T-cell (primary cell): ENCODE results near the gene AP3S2. TPM values are rescaled to one million over a fixed set of nuclear protein-coding genes. Genes with fewer than 3 reads are reported as not detected.

Experiments
- ATAC-seq, 4 experiments: fragments of 200-7000 bp in 3 of 4; fragments of 150-1000 bp in 1 of 4; cut with Tn5 transposase; replicated peaks in 1 of 4; 1 replicate in 3 of 4; 2 replicates in 1 of 4; pipeline ENCODE4 v1.10.0; 2021; ENCODE audit warnings: moderate library complexity in 3 of 4, mild to moderate bottlenecking in 2 of 4, moderate number of reproducible peaks in 1 of 4
- CTCF ChIA-PET, 2 donors: fragments of 300-600 bp; sonication (Branson Sonifier 250); formaldehyde crosslinking; loops; one replicate each; lab custom pipeline; 2022; ENCODE audit warnings: antibody characterized with exemption in 2 of 2; lab: Charles Lee
- POLR2A ChIA-PET, 2 donors: fragments of 300-600 bp; sonication (Branson Sonifier 250); formaldehyde crosslinking; loops; one replicate each; lab custom pipeline; 2022; ENCODE audit warnings: antibody characterized with exemption in 2 of 2; lab: Charles Lee
- DNase-seq, 35 experiments: peaks; one replicate each; pipeline versions ENCODE4 v3.0.0 to v3.0.0-alpha.2; 2013 to 2023
- H3K27ac ChIP-seq: one replicate; pipeline ENCODE4 v1.5.1; 2013; ENCODE audit warnings: low read length
- H3K27me3 ChIP-seq, 2 experiments: replicated peaks in 1 of 2; 1 replicate in 1 of 2; 2 replicates in 1 of 2; pipeline versions ENCODE4 v1.6.1 to v1.7.0; 2013; ENCODE audit warnings: low read length in 1 of 2, mixed read lengths in 1 of 2; ENCODE audit not compliant: control insufficient read depth in 2 of 2, insufficient read depth in 2 of 2; ENCODE audit errors: extremely low read depth in 1 of 2
- H3K36me3 ChIP-seq, 2 donors: 1 replicate in 1 of 2; 2 replicates in 1 of 2; pipeline versions ENCODE4 v1.6.1 to v1.7.0; 2013; ENCODE audit warnings: low read length in 1 of 2; ENCODE audit not compliant: control insufficient read depth in 2 of 2, insufficient read depth in 1 of 2; ENCODE audit errors: extremely low read depth in 1 of 2
- H3K4me1 ChIP-seq, 2 experiments: 1 replicate in 1 of 2; 2 replicates in 1 of 2; pipeline versions ENCODE4 v1.6.1 to v1.7.0; 2013; ENCODE audit warnings: low read length in 2 of 2, mixed read lengths in 1 of 2; ENCODE audit not compliant: insufficient read depth in 2 of 2, control insufficient read depth in 1 of 2; ENCODE audit errors: extremely low read depth in 1 of 2
- H3K4me3 ChIP-seq, 2 donors: 1 replicate in 1 of 2; 2 replicates in 1 of 2; pipeline versions ENCODE4 v1.5.1 to v1.7.0; 2013; ENCODE audit warnings: mild to moderate bottlenecking in 2 of 2, low read length in 1 of 2, moderate library complexity in 1 of 2; ENCODE audit not compliant: control insufficient read depth in 1 of 2; ENCODE audit errors: extremely low read depth in 1 of 2
- H3K9me3 ChIP-seq: 2 replicates; pipeline ENCODE4 v1.7.0; 2013
- H3K27ac Mint-ChIP-seq, 2 donors: one replicate each; pipeline ENCODE4 v1.8.0; 2020 to 2021; ENCODE audit warnings: mild to moderate bottlenecking in 2 of 2, mixed read lengths in 2 of 2
- H3K27me3 Mint-ChIP-seq, 2 donors: one replicate each; pipeline ENCODE4 v1.8.0; 2021 to 2022; ENCODE audit warnings: mixed read lengths in 2 of 2
- H3K36me3 Mint-ChIP-seq: one replicate; pipeline ENCODE4 v1.8.0; 2021; ENCODE audit warnings: mixed read lengths
- H3K4me1 Mint-ChIP-seq, 3 donors: one replicate each; pipeline ENCODE4 v1.8.0; 2020 to 2022; ENCODE audit warnings: mixed read lengths in 3 of 3, mild to moderate bottlenecking in 1 of 3
- H3K4me3 Mint-ChIP-seq, 3 donors: one replicate each; pipeline ENCODE4 v1.8.0; 2020 to 2022; ENCODE audit warnings: mild to moderate bottlenecking in 3 of 3, mixed read lengths in 3 of 3, moderate library complexity in 3 of 3
- H3K9me3 Mint-ChIP-seq, 3 donors: one replicate each; pipeline ENCODE4 v1.8.0; 2020 to 2022; ENCODE audit warnings: mixed read lengths in 3 of 3
- WGBS: methylation state at CpG from one replicate; pipeline ENCODE4 v1.1.5; 2013; ENCODE audit warnings: missing lambda C conversion rate; ENCODE audit not compliant: insufficient coverage; 5-methylcytosine and 5-hydroxymethylcytosine counted together
- total RNA-seq, 35 experiments: library from RNA in 6 of 35; stranded (reverse) in 6 of 35; fragments of 120-200 nt in 1 of 35; gene quantifications; one replicate each; pipeline versions ENCODE4 v1.2.1 to v1.2.4 and lab custom pipeline; 2013 to 2026

Gene AP3S2
- total RNA-seq, 5 donors from 2014 or later (not counting 1 experiment from before 2014, with no cell fraction given), result 22.8 to 30.5 (median 24.9) TPM

DNA sequence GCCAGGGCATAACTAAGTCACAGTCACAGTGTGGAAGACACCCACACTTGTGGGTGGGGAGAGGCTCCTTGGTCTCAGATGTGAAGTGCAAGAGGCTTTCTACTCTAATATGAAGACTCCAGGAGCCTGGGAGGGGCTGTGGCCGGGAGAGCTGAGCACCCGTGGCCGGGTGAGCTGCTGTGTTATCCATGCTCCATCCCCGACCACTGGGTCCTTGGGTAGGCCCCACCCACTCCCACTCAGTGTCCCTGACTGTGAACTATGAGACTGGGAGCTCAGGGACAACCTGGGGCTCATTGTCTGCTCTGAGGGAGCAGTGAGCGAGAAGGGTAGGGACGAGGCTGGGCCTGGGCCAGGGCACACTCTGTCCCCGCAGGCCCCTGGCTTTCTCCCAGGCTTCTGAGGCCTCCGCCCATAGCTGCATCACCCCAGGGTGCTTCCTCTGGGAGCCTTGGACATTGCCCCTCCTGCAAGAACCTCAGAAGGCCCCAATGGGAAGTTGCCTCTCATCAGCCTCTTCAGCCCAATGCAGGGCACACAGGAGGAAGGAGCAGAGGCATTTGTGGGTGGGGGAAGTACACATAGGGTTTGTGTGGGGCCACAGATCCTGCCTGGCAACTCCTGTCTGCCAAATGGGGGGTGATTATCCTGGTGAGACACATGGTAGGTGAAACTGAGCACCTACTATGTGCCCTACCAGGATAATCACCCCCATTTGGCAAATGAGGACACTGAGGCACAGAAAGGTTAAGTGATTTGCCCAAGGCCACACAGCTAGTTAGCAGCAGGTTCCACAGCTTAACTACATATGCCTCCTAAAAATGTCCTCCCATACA lies 81.6 kb downstream of the AP3S2 start:
- H3K27me3 Mint-ChIP-seq, result peaks cover 27 to 41% of the 10 kb centered on the region in 2 donors
- DNase-seq (no peak), ATAC-seq (no peak)
- Histone ChIP-seq H3K9me3 (no peaks in the 10 kb centered on the region), H3K27ac (no peak overlapping the region), H3K4me3 (no peak overlapping the region), H3K27me3 (peaks cover 0 to 51% of the 10 kb centered on the region in 2 experiments), H3K4me1 (peaks cover 2 to 18% of the 10 kb centered on the region in 2 experiments), H3K36me3 (no peaks in the 10 kb centered on the region)
- no peak overlapping the region for H3K27ac Mint-ChIP-seq
- WGBS, result 84% methylated on average over 6 of the region's 8 CpGs
- ChIA-PET CTCF (no interaction called here), POLR2A (no interaction called here)
- no peak overlapping the region for H3K4me3 Mint-ChIP-seq
- H3K9me3 Mint-ChIP-seq, result no peaks in the 10 kb centered on the region
- H3K4me1 Mint-ChIP-seq, result peaks cover 7 to 15% (median 8%) of the 10 kb centered on the region in 3 donors
- H3K36me3 Mint-ChIP-seq, result peaks cover 7% of the 10 kb centered on the region

DNA sequence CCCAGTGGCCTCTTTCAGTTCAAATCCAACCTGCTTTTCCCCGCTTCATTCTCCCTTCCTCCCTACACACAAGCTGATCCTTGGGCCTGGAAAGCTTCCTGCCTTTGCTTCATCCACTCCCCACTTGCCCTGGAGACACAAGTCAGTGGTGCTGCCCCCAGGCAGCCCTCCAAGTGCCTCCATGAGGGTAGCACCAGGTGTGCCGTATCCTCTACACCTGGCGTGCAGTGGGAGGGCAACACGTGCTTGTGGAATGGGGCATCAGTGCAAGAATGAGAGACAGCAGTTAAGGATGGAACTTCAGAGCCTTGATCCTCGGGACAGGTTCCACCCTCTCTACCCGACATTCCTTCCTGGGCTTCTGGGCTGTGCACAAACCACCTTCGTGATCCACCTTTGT lies 83.0 kb downstream of the AP3S2 start:
- Mint-ChIP-seq H3K27ac (no peak overlapping the region), H3K4me1 (peaks cover 7 to 12% (median 8%) of the 10 kb centered on the region in 3 donors), H3K27me3 (peaks cover 16 to 30% of the 10 kb centered on the region in 2 donors), H3K9me3 (no peaks in the 10 kb centered on the region), H3K36me3 (no peaks in the 10 kb centered on the region), H3K4me3 (no peak overlapping the region)
- Histone ChIP-seq H3K36me3 (no peaks in the 10 kb centered on the region), H3K9me3 (no peaks in the 10 kb centered on the region), H3K4me3 (no peak overlapping the region), H3K27ac (no peak overlapping the region), H3K4me1 (peaks cover 2 to 18% of the 10 kb centered on the region in 2 experiments), H3K27me3 (peaks cover 0 to 44% of the 10 kb centered on the region in 2 experiments)
- POLR2A ChIA-PET, result no interaction called here
- WGBS, result 100% methylated on average over 1 of the region's 7 CpGs
- DNase-seq, result no peak
- no peak for ATAC-seq
- CTCF ChIA-PET, result no interaction called here

DNA sequence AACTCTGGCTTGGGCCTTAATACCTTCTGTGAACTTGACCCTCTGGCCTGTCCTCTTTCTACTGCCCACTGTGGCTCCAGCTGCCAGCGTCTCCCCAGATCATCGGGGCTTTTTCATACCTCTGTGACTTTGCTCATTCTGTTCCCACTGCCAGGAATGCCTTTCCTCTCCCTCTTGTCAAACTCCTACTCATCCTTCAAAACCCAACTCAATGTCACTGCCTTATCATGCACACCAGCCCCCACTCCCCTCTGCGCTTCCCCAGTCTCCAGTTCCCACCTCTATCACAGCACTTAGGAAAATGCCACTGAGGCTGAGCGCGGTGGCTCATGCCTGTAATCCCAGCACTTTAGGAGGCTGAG lies 84.0 kb downstream of the AP3S2 start:
- POLR2A ChIA-PET, result no interaction called here

DNA sequence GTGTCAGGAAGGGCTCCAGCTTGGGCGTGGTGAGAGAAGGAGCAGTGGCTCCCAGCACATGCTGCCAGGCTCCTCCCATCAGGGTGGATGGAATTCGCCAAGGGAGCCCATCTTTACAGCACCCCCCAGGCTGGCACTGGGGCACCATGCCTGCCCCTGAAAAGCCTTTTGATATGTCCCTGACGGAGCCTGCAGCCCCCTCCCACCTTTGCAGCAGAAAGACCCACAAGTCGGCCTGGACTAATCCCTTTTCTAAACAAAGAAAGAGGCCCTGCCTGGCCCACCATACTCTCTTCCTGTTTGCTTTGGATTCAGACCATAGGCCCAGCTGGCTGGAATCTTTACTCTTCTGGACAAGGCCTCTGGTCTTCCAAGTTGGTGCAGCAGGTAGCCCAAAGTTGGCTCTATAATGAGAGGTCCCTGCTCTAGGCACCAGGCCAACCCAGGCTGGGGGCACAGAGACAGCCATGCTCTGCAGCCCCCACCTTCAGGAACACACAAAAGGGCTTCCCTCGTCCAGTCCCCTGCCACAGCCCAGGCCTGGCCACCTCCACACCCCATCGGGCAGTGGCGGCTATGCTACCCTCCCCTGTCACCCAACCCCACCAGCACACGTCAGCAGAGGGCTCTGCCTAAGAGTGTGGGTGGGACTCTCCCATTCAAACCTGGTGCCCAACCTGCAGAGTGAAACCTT lies 84.6 kb downstream of the AP3S2 start:
- ATAC-seq (no peak), DNase-seq (no peak)
- Histone ChIP-seq H3K9me3 (no peaks in the 10 kb centered on the region), H3K4me1 (peaks cover 0 to 6% of the 10 kb centered on the region in 2 experiments), H3K36me3 (no peaks in the 10 kb centered on the region), H3K4me3 (no peak overlapping the region), H3K27ac (no peak overlapping the region), H3K27me3 (peaks cover 0 to 35% of the 10 kb centered on the region in 2 experiments)
- Mint-ChIP-seq H3K4me3 (no peak overlapping the region), H3K36me3 (no peaks in the 10 kb centered on the region), H3K27ac (no peak overlapping the region), H3K27me3 (peaks cover 8 to 21% of the 10 kb centered on the region in 2 donors), H3K9me3 (no peaks in the 10 kb centered on the region), H3K4me1 (peaks cover 0 to 4% (median 3%) of the 10 kb centered on the region in 3 donors)
- 63% methylated on average over 2 of the region's 8 CpGs for WGBS
- CTCF ChIA-PET, result no interaction called here
- POLR2A ChIA-PET, result no interaction called here

More for the DNA sequence above, 84.0 kb downstream of the AP3S2 start:
- ATAC-seq, result no peak
- Histone ChIP-seq H3K27me3 (peaks cover 0 to 37% of the 10 kb centered on the region in 2 experiments), H3K4me1 (peaks cover 0 to 12% of the 10 kb centered on the region in 2 experiments), H3K4me3 (no peak overlapping the region), H3K9me3 (no peaks in the 10 kb centered on the region), H3K27ac (no peak overlapping the region), H3K36me3 (no peaks in the 10 kb centered on the region)
- Mint-ChIP-seq H3K4me3 (no peak overlapping the region), H3K36me3 (no peaks in the 10 kb centered on the region), H3K4me1 (peaks cover 0 to 4% (median 3%) of the 10 kb centered on the region in 3 donors), H3K9me3 (no peaks in the 10 kb centered on the region), H3K27me3 (peaks cover 8 to 21% of the 10 kb centered on the region in 2 donors), H3K27ac (no peak overlapping the region)
- CTCF ChIA-PET, result no interaction called here
- DNase-seq, result no peak
- 97% methylated on average over 5 of the region's 5 CpGs for WGBS

DNA sequence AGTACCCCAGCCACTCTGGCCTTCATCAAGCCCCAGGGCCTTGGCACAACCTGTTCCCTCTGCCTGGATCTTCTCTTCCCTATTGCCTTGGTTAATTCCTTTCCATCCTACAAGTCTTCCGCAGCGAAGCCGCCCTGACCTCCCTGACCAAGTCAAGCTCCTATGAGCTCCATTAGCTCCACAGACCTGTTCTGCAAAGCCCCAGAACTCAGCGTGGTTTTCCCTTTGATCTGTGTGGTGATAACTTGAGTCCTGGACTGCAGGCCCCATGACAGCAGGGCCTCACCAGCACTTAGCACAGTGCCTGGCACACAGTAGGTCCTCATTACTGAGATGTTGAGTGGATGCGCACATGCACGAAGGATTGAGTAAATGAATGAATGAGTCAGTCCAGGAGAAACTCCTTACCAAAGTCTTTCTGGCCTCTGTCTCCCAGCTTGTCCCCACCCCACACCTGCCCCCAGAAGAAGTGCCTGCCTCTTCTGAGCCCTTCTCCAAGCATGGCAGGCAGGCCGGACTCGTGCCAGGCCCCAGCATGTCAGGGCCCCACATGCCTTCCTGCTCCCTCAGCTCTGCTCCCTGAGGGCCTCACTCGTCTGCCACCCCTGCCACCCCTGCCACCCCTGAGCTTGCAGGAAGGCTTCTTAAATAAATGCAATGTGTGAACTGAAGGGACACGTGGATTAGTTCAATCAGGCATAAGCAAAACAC lies 85.5 kb downstream of the AP3S2 start:
- H3K36me3 ChIP-seq, result no peaks in the 10 kb centered on the region
- Mint-ChIP-seq H3K4me1 (no peaks in the 10 kb centered on the region), H3K4me3 (no peak overlapping the region), H3K36me3 (no peaks in the 10 kb centered on the region), H3K27ac (no peak overlapping the region), H3K9me3 (no peaks in the 10 kb centered on the region), H3K27me3 (peaks cover 8 to 17% of the 10 kb centered on the region in 2 donors)
- ChIA-PET CTCF (no interaction called here), POLR2A (no interaction called here)
- no peak overlapping the region for H3K27ac ChIP-seq
- WGBS, result no CpG with 5 or more reads among the region's 10 CpGs
- H3K4me3 ChIP-seq, result no peak overlapping the region
- no peaks in the 10 kb centered on the region for H3K9me3 ChIP-seq
- no peak for ATAC-seq
- DNase-seq, result no peak
- peaks cover 0 to 31% of the 10 kb centered on the region in 2 experiments for H3K27me3 ChIP-seq
- H3K4me1 ChIP-seq, result no peaks in the 10 kb centered on the region

DNA sequence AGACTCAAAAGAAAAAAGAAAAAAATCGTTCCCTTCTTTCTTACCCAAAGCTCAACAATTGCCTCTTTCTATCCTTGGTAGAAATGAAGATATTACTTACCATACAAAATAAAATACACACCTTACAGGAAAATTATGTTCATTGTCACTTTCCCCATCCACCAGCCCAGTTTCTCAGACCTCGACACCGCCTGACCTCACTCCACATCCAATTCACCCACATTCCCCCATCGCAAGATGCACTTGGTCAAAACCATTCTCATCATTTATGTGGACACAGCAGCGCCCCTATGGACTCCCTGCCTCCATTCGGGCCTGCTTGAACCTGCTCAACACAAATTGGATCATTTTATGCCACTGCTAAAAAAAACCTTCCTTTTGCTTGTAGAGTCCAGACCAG lies 86.1 kb downstream of the AP3S2 start:
- ChIA-PET CTCF (interaction anchor here in 1 of 2 donors (0.6 kb wide), 1 partner anchor 10 kb away, joined by 5 read pairs; no protein-coding TSS in a partner anchor), POLR2A (no interaction called here)
- H3K27ac ChIP-seq, result no peak overlapping the region
- DNase-seq, result no peak
- H3K36me3 ChIP-seq, result no peaks in the 10 kb centered on the region
- H3K27me3 Mint-ChIP-seq, result peaks cover 7 to 15% of the 10 kb centered on the region in 2 donors
- no peaks in the 10 kb centered on the region for H3K4me1 Mint-ChIP-seq
- no peak overlapping the region for H3K27ac Mint-ChIP-seq
- no peak for ATAC-seq
- WGBS, result 94% methylated on average over 5 of the region's 6 CpGs
- H3K27me3 ChIP-seq, result peaks cover 0 to 30% of the 10 kb centered on the region in 2 experiments
- H3K9me3 ChIP-seq, result no peaks in the 10 kb centered on the region
- H3K4me3 Mint-ChIP-seq, result no peak overlapping the region
- no peaks in the 10 kb centered on the region for H3K4me1 ChIP-seq
- no peaks in the 10 kb centered on the region for H3K9me3 Mint-ChIP-seq
- H3K4me3 ChIP-seq, result no peak overlapping the region
- no peaks in the 10 kb centered on the region for H3K36me3 Mint-ChIP-seq
